Endothelial cell of umbilical vein (primary cell): ENCODE data around the gene PGAM5. TPM values are rescaled to one million over a fixed set of nuclear protein-coding genes. Genes with fewer than 3 reads are reported as not detected.

Experiments used
- BruUV-seq: library from RNA; stranded (reverse); fragments of 400-500 nt; replicated peaks from 2 replicates; lab custom pipeline; 2021; lab: Mats Ljungman, UMichigan
- CTCF ChIA-PET: fragments of 300-600, 350-600 bp; sonication (Branson Sonifier 250); formaldehyde crosslinking; loops from one replicate; lab custom pipeline; 2021; ENCODE audit warnings: antibody characterized with exemption, inconsistent platforms; lab: Charles Lee
- POLR2A ChIA-PET: fragments of 300-600, 350-600 bp; sonication (Branson Sonifier 250); formaldehyde crosslinking; loops from one replicate; lab custom pipeline; 2021; ENCODE audit warnings: antibody characterized with exemption, inconsistent platforms; lab: Charles Lee
- DNase-seq: peaks from one replicate; pipeline ENCODE4 v3.0.0-alpha.2; 2011; ENCODE audit warnings: low read depth, low spot score
- FAIRE-seq: peaks from 2 replicates; lab custom pipeline; 2011; peaks lifted over from hg19 to GRCh38; lab: Jason Lieb, UNC
- H2AFZ ChIP-seq: 2 replicates; pipeline ENCODE4 v1.6.0; 2012; ENCODE audit warnings: low read depth, low read length, control low read depth, inconsistent platforms
- H3K27ac ChIP-seq: 2 replicates; pipeline ENCODE4 v1.5.1; 2011; ENCODE audit warnings: low read depth, mild to moderate bottlenecking, control low read depth, low read length, moderate library complexity; ENCODE audit not compliant: insufficient read depth
- H3K27me3 ChIP-seq, 2 experiments: 2 replicates each; pipeline versions ENCODE4 v1.6.0 to v1.6.1; 2011; ENCODE audit warnings: low read length in 2 of 2, mixed read lengths in 1 of 2; ENCODE audit not compliant: control insufficient read depth in 2 of 2, insufficient read depth in 2 of 2
- H3K36me3 ChIP-seq, 2 experiments: 2 replicates in 1 of 2; 3 replicates in 1 of 2; pipeline ENCODE4 v1.5.1; 2011; ENCODE audit warnings: low read length in 2 of 2, mild to moderate bottlenecking in 1 of 2, moderate library complexity in 1 of 2; ENCODE audit not compliant: control insufficient read depth in 2 of 2, insufficient read depth in 2 of 2; ENCODE audit errors: extremely low read depth in 1 of 2
- H3K4me1 ChIP-seq: 3 replicates; pipeline ENCODE4 v1.5.1; 2011; ENCODE audit warnings: mild to moderate bottlenecking, low read length; ENCODE audit not compliant: control insufficient read depth, insufficient read depth; ENCODE audit errors: extremely low read depth
- H3K4me2 ChIP-seq: 2 replicates; pipeline ENCODE4 v1.6.1; 2011; ENCODE audit warnings: low read length, control low read depth, mixed read lengths; ENCODE audit not compliant: insufficient read depth
- H3K4me3 ChIP-seq, 3 experiments: fragments of 200-600 bp in 1 of 3; sonication (generic), shearing (Covaris generic) in 1 of 3; replicated peaks in 1 of 3; 2 replicates each; pipeline ENCODE4 v1.5.1; 2011 to 2016; ENCODE audit warnings: control low read depth in 3 of 3, low read length in 3 of 3, mild to moderate bottlenecking in 2 of 3, inconsistent platforms in 1 of 3, low read depth in 1 of 3, moderate library complexity in 1 of 3; ENCODE audit not compliant: insufficient read depth in 1 of 3
- H3K79me2 ChIP-seq: 2 replicates; pipeline ENCODE4 v1.6.0; 2012; ENCODE audit warnings: low read length, inconsistent platforms; ENCODE audit not compliant: control insufficient read depth, insufficient read depth
- H3K9ac ChIP-seq: replicated peaks from 2 replicates; pipeline ENCODE3; 2011; ENCODE audit warnings: low read length, control low read depth; ENCODE audit not compliant: insufficient read depth; ENCODE audit errors: extremely low read depth
- H3K9me1 ChIP-seq: replicated peaks from 3 replicates; pipeline ENCODE4 v1.6.0; 2011; ENCODE audit warnings: mild to moderate bottlenecking, low read length; ENCODE audit not compliant: control insufficient read depth, insufficient read depth; ENCODE audit errors: extremely low read depth
- H3K9me3 ChIP-seq: replicated peaks from 2 replicates; pipeline ENCODE4 v1.5.1; 2012; ENCODE audit warnings: low read length, inconsistent platforms; ENCODE audit not compliant: control insufficient read depth, insufficient read depth
- H4K20me1 ChIP-seq: replicated peaks from 2 replicates; pipeline ENCODE3; 2011; ENCODE audit warnings: mild to moderate bottlenecking, low read length; ENCODE audit not compliant: control insufficient read depth, insufficient read depth; ENCODE audit errors: extremely low read depth
- EZH2 ChIP-seq: IDR thresholded peaks from 2 replicates; pipeline ENCODE4 v1.6.1; 2012; ENCODE audit warnings: borderline replicate concordance, low read depth, mild to moderate bottlenecking, moderate library complexity, low read length, inconsistent platforms; ENCODE audit not compliant: severe bottlenecking
- FOS ChIP-seq: IDR thresholded peaks from 2 replicates; pipeline ENCODE4 v1.6.1; 2011; ENCODE audit warnings: mild to moderate bottlenecking, low read length, moderate library complexity, borderline replicate concordance; ENCODE audit not compliant: insufficient read depth
- GATA2 ChIP-seq: IDR thresholded peaks from 2 replicates; pipeline ENCODE4 v1.7.0; 2011; ENCODE audit warnings: low read depth, mild to moderate bottlenecking, moderate library complexity, mixed read lengths, low read length; ENCODE audit not compliant: insufficient read length, insufficient read depth
- JUN ChIP-seq: IDR thresholded peaks from 2 replicates; pipeline ENCODE4 v1.6.1; 2011; ENCODE audit warnings: borderline replicate concordance, low read depth; ENCODE audit not compliant: insufficient read length, insufficient read depth
- MYC ChIP-seq: IDR thresholded peaks from one replicate; pipeline ENCODE4 v1.6.1; 2011; ENCODE audit warnings: mild to moderate bottlenecking, low read depth, low read length
- POLR2A ChIP-seq: IDR thresholded peaks from 2 replicates; pipeline ENCODE4 v1.6.1; 2012; ENCODE audit warnings: low read depth, mild to moderate bottlenecking, control low read depth, low read length
- POLR2AphosphoS5 ChIP-seq: IDR thresholded peaks from 2 replicates; pipeline ENCODE4 v1.6.1; 2012; ENCODE audit warnings: low read depth, mild to moderate bottlenecking, control low read depth, low read length, moderate library complexity; ENCODE audit not compliant: insufficient read depth
- dilution Hi-C: fragments of 300-500 bp; cut with MboI; formaldehyde crosslinking; loops from one replicate; pipeline ENCODE4 v1.15.0; 2019; ENCODE audit warnings: low sequenced_read_pairs; ENCODE audit not compliant: extremely low pct_ligation_motif_present
- intact Hi-C: fragments of 100-400 bp; cut with micrococcal nuclease; formaldehyde crosslinking; loops from one replicate; pipeline ENCODE4 v1.10.0; 2022
- polyA plus RNA-seq, 4 experiments: library from polyadenylated mRNA; depleted of rRNA in 3 of 4; stranded (reverse) in 3 of 4; unstranded in 1 of 4; fragments of >200 nt; gene quantifications; 2 replicates each; pipeline versions ENCODE4 v1.2.1 to v1.2.3, GENCODE V29; 2011 to 2012; ENCODE audit warnings: missing spikeins in 1 of 4
- total RNA-seq: library from RNA; stranded (reverse); gene quantifications from 2 replicates; pipeline ENCODE4 v1.2.3, GENCODE V29; 2021
- TF ChIP-seq, protein P1 (sequence below), 2 donors: IDR thresholded peaks; 1 replicate in 1 of 2; 2 replicates in 1 of 2; pipeline ENCODE4 v1.5.1; 2011; ENCODE audit warnings: low read length in 2 of 2, mild to moderate bottlenecking in 2 of 2, moderate library complexity in 2 of 2, control low read depth in 1 of 2, inconsistent platforms in 1 of 2, low read depth in 1 of 2; ENCODE audit not compliant: insufficient read depth in 1 of 2; ENCODE audit errors: extremely low read depth in 1 of 2
- TF ChIP-seq, protein P2 (sequence below): IDR thresholded peaks from 2 replicates; pipeline ENCODE4 v1.6.1; 2011; ENCODE audit not compliant: insufficient read depth, insufficient read length

The PGAM5 gene
- total and polyA plus RNA-seq, 2 donors (not counting 3 experiments of a cell fraction or from before 2014, with no cell fraction given) = 23.1 to 52.8 TPM

DNA sequence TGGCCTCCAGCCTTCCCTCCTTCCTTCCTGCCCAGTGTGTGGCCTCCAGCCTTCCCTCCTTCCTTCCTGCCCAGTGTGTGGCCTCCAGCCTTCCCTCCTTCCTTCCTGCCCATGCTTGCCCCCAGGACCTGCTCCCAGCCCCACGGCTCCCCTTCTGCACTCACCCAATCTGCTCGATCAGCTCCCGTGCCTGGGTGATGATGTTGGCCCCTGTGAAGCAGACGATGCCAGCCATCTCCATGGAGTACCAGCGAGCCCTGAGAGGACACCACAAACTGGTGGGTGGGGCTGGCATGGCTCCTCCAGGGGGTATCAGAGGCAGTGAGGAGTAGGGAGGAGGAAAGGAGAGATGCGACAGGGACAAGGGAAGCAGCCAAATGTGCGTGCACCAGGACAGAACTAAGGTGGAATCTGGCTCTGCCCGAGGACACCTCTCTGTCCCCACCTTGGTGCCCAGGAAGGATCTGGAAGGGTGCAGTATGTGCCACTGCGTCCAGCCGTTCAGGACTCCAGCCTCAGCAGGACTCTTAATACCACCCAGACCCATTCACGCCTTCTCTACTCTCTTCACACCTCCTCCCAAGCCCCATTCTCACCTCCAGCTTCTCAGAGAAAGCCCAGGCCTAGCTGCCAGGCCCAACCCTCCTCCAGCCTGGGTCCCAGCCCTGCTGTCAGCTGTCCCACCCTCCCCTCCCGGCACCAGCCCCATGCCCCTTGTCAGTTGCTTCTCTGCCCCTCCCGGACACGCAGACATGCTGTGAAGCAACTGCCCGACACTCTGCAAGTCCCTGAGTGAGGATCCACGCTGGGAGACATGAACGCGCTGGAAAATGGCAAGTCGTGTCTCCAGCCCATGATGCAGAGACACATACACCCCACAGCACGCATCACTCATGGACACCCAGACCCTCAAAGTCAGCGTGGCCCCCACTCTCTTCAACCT is 46.2 kb upstream of the PGAM5 start:
- no peak overlapping the region for H3K27ac ChIP-seq
- H4K20me1 ChIP-seq = no peaks in the 10 kb centered on the region
- H3K36me3 ChIP-seq = peaks cover 6 to 26% of the 10 kb centered on the region in 2 experiments
- H3K9me1 ChIP-seq = no peaks in the 10 kb centered on the region
- H3K79me2 ChIP-seq = no peaks in the 10 kb centered on the region
- FAIRE-seq (no peak), DNase-seq (no peak)
- no peak overlapping the region for H3K9ac ChIP-seq
- H3K9me3 ChIP-seq = no peaks in the 10 kb centered on the region
- intact Hi-C loops = no loop called here
- no peak overlapping the region for H3K4me2 ChIP-seq
- no peaks in the 10 kb centered on the region for H3K27me3 ChIP-seq
- TF ChIP-seq FOS (no peak), GATA2 (no peak), JUN (no peak), POLR2AphosphoS5 (no peak), MYC (no peak), EZH2 (no peak), POLR2A (no peak)
- TF ChIP-seq, protein P1, sequence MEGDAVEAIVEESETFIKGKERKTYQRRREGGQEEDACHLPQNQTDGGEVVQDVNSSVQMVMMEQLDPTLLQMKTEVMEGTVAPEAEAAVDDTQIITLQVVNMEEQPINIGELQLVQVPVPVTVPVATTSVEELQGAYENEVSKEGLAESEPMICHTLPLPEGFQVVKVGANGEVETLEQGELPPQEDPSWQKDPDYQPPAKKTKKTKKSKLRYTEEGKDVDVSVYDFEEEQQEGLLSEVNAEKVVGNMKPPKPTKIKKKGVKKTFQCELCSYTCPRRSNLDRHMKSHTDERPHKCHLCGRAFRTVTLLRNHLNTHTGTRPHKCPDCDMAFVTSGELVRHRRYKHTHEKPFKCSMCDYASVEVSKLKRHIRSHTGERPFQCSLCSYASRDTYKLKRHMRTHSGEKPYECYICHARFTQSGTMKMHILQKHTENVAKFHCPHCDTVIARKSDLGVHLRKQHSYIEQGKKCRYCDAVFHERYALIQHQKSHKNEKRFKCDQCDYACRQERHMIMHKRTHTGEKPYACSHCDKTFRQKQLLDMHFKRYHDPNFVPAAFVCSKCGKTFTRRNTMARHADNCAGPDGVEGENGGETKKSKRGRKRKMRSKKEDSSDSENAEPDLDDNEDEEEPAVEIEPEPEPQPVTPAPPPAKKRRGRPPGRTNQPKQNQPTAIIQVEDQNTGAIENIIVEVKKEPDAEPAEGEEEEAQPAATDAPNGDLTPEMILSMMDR (IDR thresholded peaks at IDR 0.05; ENCODE audit: extremely low read depth in 1 of 2, insufficient read depth in 1 of 2, low read depth in 1 of 2, low read length in 2 of 2) = no peak
- TF ChIP-seq, protein P2, sequence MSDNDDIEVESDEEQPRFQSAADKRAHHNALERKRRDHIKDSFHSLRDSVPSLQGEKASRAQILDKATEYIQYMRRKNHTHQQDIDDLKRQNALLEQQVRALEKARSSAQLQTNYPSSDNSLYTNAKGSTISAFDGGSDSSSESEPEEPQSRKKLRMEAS = no peak
- no peak overlapping the region for H3K4me3 ChIP-seq
- H3K4me1 ChIP-seq = peaks cover under 1% of the 10 kb centered on the region
- POLR2A ChIA-PET = no interaction called here
- H2AFZ ChIP-seq = no peak overlapping the region
- dilution Hi-C loops = no loop called here
- CTCF ChIA-PET = interaction anchor here (1.9 kb wide), 1 partner anchor 26 kb away, joined by 5 read pairs; no protein-coding TSS in a partner anchor
- no TSS peak for BruUV-seq
